ENCODE measurements around the gene CD302. TPM values are rescaled to one million over a fixed set of nuclear protein-coding genes. Genes with fewer than 3 reads are reported as not detected.

CD302 gene
- total and polyA plus RNA-seq, 2 of the 8 experiments (the other 6 are each of a cell fraction or from before 2014, with no cell fraction given) = 0.76 to 0.79 TPM

DNA sequence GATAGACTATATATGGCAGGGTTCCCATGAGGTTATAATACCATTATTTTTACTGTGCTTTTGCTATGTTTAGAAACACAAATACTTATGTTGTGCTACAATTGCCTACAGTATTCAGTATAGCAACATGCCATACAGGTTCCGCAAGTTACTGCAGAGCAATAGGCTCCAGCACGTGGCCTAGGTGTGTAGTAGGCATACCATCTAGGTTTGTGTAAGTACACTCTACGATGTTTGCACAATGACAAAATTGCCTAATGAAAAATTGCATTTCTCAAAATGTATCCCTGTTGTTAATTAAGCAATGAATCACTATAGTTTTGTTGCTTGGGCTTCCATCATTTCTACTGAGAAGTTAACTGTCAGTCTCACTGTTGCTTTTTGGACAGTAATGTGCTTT, 9.8 kb downstream of the CD302 start:
- Histone ChIP-seq H3K23ac (ENCODE audit: insufficient read length) (no peak overlapping the region), H2BK120ac (replicated peaks; ENCODE audit: low read depth, low read length) (no peak overlapping the region), H4K8ac (ENCODE audit: extremely low read depth, insufficient read depth, low read length) (no peak overlapping the region)
- TF ChIP-seq TAF1 (IDR thresholded peaks at IDR 0.05; ENCODE audit: low read depth, low read length) (no peak), CTBP2 (IDR thresholded peaks at IDR 0.05; ENCODE audit: borderline replicate concordance, insufficient read depth, insufficient read length, low read length) (no peak), POLR2AphosphoS5 (IDR thresholded peaks at IDR 0.05; ENCODE audit: low read depth, low read length) (no peak)

More for the DNA sequence above, 9.8 kb downstream of the CD302 start:
- H2BK20ac ChIP-seq (ENCODE audit: low read length) = no peak overlapping the region
- H2BK5ac ChIP-seq (ENCODE audit: low read depth, low read length) = no peak overlapping the region
- H3K4me3 ChIP-seq (ENCODE audit: extremely low read depth in 1 of 4, insufficient read depth in 2 of 4, low read depth in 3 of 4, low read length in 4 of 4) = no peak overlapping the region
- FAIRE-seq (no peak), DNase-seq (ENCODE audit: low read depth in 1 of 2, low spot score in 2 of 2) (no peak)
- no peaks in the 10 kb centered on the region for H3K9me3 ChIP-seq (ENCODE audit: insufficient read depth in 2 of 2, low read depth in 1 of 2, low read length in 1 of 2)
- no peaks in the 10 kb centered on the region for H3K27me3 ChIP-seq (replicated peaks in 1 of 4; ENCODE audit: control insufficient read depth in 3 of 4, extremely low read depth in 1 of 4, insufficient read depth in 3 of 4, low read length in 3 of 4)
- H3K79me1 ChIP-seq (ENCODE audit: low read depth, low read length) = no peaks in the 10 kb centered on the region
- no peak overlapping the region for H2AK5ac ChIP-seq (ENCODE audit: low read depth, low read length)
- no peaks in the 10 kb centered on the region for H3K79me2 ChIP-seq (ENCODE audit: control insufficient read depth in 1 of 2, insufficient read depth in 2 of 2, low read length in 2 of 2)
- POLR2A ChIA-PET (ENCODE audit: partially characterized antibody) = interaction anchor here (0.6 kb wide), 1 partner anchor 26 kb away, joined by 3 read pairs; no protein-coding TSS in a partner anchor
- no peak overlapping the region for H2AFZ ChIP-seq (ENCODE audit: low read length)
- H4K20me1 ChIP-seq (replicated peaks in 1 of 2; ENCODE audit: control insufficient read depth in 1 of 2, insufficient read depth in 2 of 2, low read length in 2 of 2) = no peaks in the 10 kb centered on the region
- H2BK12ac ChIP-seq (ENCODE audit: low read depth, low read length) = no peak overlapping the region
- CTCF ChIA-PET (ENCODE audit: partially characterized antibody) = interaction anchor here (0.6 to 0.7 kb wide), 2 partner anchors 15 to 19 kb away, joined by 3 to 5 read pairs; no protein-coding TSS in a partner anchor
- H4K5ac ChIP-seq (ENCODE audit: insufficient read length, low read depth, low read length) = no peak overlapping the region
- H3K18ac ChIP-seq (ENCODE audit: extremely low read depth, low read length) = no peak overlapping the region
- no peaks in the 10 kb centered on the region for H3K23me2 ChIP-seq (ENCODE audit: low read depth, low read length)
- no peak overlapping the region for H3K27ac ChIP-seq (ENCODE audit: low read depth, low read length)
- no peak overlapping the region for H3K14ac ChIP-seq (ENCODE audit: insufficient read length)
- peaks cover 0 to 6% (median 3%) of the 10 kb centered on the region in 4 experiments; a peak in 1 of 7 replicates for H3K4me1 ChIP-seq (replicated peaks in 1 of 4; ENCODE audit: control insufficient read depth in 3 of 4, insufficient read depth in 4 of 4, low read length in 3 of 4)
- no peak overlapping the region for H3K4ac ChIP-seq (replicated peaks; ENCODE audit: insufficient read length, low read depth, low read length)
- no peaks in the 10 kb centered on the region for H3K36me3 ChIP-seq (ENCODE audit: control insufficient read depth in 2 of 4, insufficient read depth in 4 of 4, low read length in 3 of 4)
- no peak overlapping the region for H3K4me2 ChIP-seq (ENCODE audit: insufficient read depth in 1 of 2, low read depth in 2 of 2, low read length in 2 of 2)
- WGBS, 2 experiments (ENCODE audit: extremely low coverage in 1 of 2, insufficient coverage in 1 of 2, insufficient read length in 1 of 2, insufficient replicate concordance in 2 of 2, low coverage in 1 of 2, low lambda C conversion rate in 2 of 2, missing lambda C conversion rate in 1 of 2) = 79% methylated on average over 3 of the region's 3 CpGs; no CpG with 5 or more reads in 1 of the 2 experiments
- no peak overlapping the region for H3K9ac ChIP-seq (replicated peaks in 1 of 4; ENCODE audit: extremely low read depth in 1 of 4, low read depth in 3 of 4, low read length in 3 of 4)
- H4K91ac ChIP-seq (replicated peaks; ENCODE audit: insufficient read length, low read length) = no peak overlapping the region
- H2BK15ac ChIP-seq (ENCODE audit: low read length) = no peak overlapping the region
- no peak overlapping the region for H3K56ac ChIP-seq (replicated peaks; ENCODE audit: insufficient read length, low read depth, low read length)
